Measurements from ENCODE around the gene COPB2. TPM values are rescaled to one million over a fixed set of nuclear protein-coding genes. Genes with fewer than 3 reads are reported as not detected.
A peak's percentile ranks its signal among the peaks of the same experiment; 100 is the strongest.
"Not testable (repeated sequence)": the region's sequence is repeated elsewhere in the genome, so short reads cannot be mapped to it uniquely, and the experiment has no call there.

Gene COPB2
- total RNA-seq, 4 donors from 2014 or later = 106 to 202 (median 137) TPM

DNA sequence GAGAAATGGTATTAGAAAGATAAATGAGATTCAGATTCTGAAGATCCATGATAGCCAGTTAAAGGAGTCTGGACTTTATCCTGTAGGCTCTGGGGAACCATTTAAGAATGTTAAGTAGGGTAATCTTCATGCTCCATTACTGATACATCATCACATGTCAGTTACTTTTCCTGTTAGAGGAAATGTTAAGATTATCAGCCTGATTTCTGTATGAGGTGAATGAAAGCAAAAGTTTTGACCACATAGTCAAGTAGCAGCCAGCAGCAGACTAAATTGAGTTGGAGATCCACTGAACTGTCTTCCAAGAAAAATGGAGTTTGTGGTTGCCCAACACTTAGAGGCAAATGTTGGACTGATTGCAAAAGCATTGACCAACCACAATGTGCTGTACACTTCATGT is 4.7 kb upstream of the COPB2 start:
- intact Hi-C loops (cut with DNase I) = no loop called here
- no peaks in the 10 kb centered on the region for H3K36me3 ChIP-seq
- H3K27me3 ChIP-seq = no peaks in the 10 kb centered on the region
- H3K9me3 ChIP-seq = no peaks in the 10 kb centered on the region
- H3K4me3 ChIP-seq (replicated peaks in 1 of 3) = no peak overlapping the region
- peaks cover 4 to 5% of the 10 kb centered on the region in 2 donors for H3K4me1 ChIP-seq
- H3K27ac ChIP-seq = no peak overlapping the region
- TF ChIP-seq POLR2A (IDR thresholded peaks at IDR 0.05) = no peak
- TF ChIP-seq, protein P1, sequence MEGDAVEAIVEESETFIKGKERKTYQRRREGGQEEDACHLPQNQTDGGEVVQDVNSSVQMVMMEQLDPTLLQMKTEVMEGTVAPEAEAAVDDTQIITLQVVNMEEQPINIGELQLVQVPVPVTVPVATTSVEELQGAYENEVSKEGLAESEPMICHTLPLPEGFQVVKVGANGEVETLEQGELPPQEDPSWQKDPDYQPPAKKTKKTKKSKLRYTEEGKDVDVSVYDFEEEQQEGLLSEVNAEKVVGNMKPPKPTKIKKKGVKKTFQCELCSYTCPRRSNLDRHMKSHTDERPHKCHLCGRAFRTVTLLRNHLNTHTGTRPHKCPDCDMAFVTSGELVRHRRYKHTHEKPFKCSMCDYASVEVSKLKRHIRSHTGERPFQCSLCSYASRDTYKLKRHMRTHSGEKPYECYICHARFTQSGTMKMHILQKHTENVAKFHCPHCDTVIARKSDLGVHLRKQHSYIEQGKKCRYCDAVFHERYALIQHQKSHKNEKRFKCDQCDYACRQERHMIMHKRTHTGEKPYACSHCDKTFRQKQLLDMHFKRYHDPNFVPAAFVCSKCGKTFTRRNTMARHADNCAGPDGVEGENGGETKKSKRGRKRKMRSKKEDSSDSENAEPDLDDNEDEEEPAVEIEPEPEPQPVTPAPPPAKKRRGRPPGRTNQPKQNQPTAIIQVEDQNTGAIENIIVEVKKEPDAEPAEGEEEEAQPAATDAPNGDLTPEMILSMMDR (IDR thresholded peaks at IDR 0.05) = no peak
- DNase-seq = no peak

DNA sequence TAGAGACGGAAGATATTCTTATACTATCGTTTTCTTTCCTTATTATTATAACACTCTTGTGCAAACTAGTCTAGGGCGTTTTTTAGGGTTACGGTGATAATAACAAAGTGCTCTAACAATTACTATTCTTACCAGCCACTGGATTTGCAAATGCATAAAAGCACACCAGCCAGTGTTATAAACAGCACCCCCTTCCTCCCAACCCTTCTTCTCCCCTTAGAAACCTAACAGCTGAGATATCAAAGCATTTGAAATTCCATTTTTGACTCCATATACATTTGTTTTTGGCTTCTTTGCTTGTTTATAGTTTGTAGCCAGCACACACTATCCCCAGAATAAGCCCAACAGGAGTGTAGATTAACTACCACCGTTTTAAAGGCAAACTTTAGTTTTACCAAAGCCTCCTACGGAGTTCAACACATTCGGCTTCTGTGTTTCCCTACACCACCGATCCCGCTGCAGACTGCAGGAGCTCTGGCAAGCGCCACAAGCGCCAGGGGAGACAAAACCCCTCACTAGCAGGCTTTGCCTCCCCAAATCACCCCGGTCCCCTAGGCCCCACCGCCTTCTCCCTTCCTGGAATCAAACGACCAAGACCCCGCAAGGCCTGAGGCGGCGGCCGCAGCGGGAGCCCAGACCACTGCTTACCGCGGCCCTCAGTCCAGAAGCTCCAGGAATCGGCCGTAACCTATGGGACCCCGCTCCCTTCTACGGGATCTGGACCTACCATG is 461 bp downstream of the COPB2 start:
- intact Hi-C loops (cut with DNase I) = no loop called here
- Histone ChIP-seq H3K4me1 (peaks cover 18 to 22% of the 10 kb centered on the region in 2 donors), H3K27me3 (no peaks in the 10 kb centered on the region), H3K36me3 (no peaks in the 10 kb centered on the region), H3K9me3 (no peaks in the 10 kb centered on the region), H3K4me3 (replicated peaks in 1 of 3) (peak overlapping the region; percentile 86 to 99 (median 99)), H3K27ac (peak overlapping the region; percentile 70 to 87 (median 87))
- 3% methylated on average over 14 to 23 of the region's 25 CpGs for WGBS, 2 donors
- DNase-seq = no peak
- no peak for TF ChIP-seq POLR2A (IDR thresholded peaks at IDR 0.05)
- TF ChIP-seq, protein P1 (IDR thresholded peaks at IDR 0.05) = no peak

DNA sequence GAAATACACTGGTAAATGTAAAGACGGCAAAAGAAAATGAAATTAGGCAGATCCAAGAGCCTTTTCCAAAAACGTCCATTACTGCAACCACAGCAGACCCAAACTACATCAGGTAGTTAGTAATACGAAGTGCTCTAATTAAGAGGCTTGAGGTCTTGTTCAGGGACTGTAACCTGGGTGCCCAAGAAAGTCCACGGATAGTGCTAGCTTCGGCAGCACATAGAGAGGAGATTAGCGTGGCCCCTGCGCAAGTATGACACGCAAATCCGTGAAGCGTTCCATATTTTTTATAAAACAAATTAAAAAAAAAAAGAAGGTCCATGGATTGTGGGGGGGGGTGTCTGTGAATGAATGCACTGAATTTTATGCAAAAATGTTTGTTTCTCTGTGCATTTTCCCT is 1.4 kb downstream of the COPB2 start:
- intact Hi-C loops (cut with DNase I) = no loop called here
- Histone ChIP-seq H3K27me3 (no peaks in the 10 kb centered on the region), H3K36me3 (no peaks in the 10 kb centered on the region), H3K9me3 (no peaks in the 10 kb centered on the region), H3K4me3 (replicated peaks in 1 of 3) (no peak overlapping the region), H3K27ac (no peak overlapping the region), H3K4me1 (peaks cover 18 to 22% of the 10 kb centered on the region in 2 donors)
- TF ChIP-seq POLR2A (IDR thresholded peaks at IDR 0.05) = no peak
- TF ChIP-seq, protein P1 (IDR thresholded peaks at IDR 0.05) = no peak
- 71 to 89% methylated on average over 10 of the region's 10 CpGs for WGBS, 2 donors
- DNase-seq = no peak

DNA sequence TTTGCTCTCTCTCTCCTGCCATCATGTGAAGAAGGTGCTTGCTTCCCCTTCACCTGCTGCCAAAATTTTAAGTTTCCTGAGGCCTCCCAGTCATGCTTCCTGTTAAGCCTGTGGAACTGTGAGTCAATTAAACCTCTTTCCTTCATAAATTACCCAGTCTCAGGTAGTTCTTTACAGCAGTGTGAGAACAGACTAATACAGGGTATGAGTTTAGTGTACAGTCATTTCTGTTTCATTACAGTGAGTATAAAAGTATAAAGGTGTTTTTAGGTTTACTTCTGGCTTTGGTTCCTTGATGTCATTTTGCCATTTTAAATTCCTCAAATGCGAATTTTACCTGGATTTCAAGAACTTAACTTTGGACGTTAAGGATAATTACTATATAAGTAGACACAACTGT is 7.2 kb downstream of the COPB2 start:
- H3K27ac ChIP-seq; H3K4me1 ChIP-seq; H3K9me3 ChIP-seq; H3K4me3 ChIP-seq (replicated peaks in 1 of 3); H3K27me3 ChIP-seq; DNase-seq; intact Hi-C loops (cut with DNase I): not testable (repeated sequence)
- peaks cover 9 to 31% of the 10 kb centered on the region in 2 donors for H3K36me3 ChIP-seq
- 63 to 95% methylated on average over 2 of the region's 2 CpGs for WGBS, 2 donors

DNA sequence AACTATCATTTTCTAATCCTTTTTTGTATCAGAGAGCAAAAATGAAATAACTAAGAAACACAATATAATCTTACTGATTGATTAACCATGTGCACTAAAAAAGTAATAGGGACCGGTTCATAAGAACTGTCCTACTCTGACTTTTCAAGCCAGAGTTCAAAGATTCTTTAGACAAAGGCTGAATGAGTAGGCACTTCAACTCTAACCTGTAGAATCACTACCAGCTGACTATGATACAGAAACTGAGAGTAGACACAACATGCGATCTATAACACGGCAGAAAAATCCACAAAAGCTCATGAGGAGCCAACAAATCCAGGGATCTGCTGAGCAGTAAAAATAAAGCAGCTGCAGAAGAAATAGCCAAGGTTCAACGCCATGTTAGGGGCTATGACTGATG is 8.9 kb downstream of the COPB2 start:
- H3K27ac ChIP-seq = no peak overlapping the region
- TF ChIP-seq, protein P1 (IDR thresholded peaks at IDR 0.05) = no peak
- TF ChIP-seq POLR2A (IDR thresholded peaks at IDR 0.05) = no peak
- H3K4me1 ChIP-seq = no peaks in the 10 kb centered on the region
- H3K9me3 ChIP-seq = no peaks in the 10 kb centered on the region
- 93 to 95% methylated on average over 4 of the region's 4 CpGs for WGBS, 2 donors
- intact Hi-C loops (cut with DNase I) = no loop called here
- no peaks in the 10 kb centered on the region for H3K27me3 ChIP-seq
- peaks cover 14 to 42% of the 10 kb centered on the region in 2 donors for H3K36me3 ChIP-seq
- DNase-seq = no peak
- no peak overlapping the region for H3K4me3 ChIP-seq (replicated peaks in 1 of 3)

All from thyroid gland (tissue), 4 donors.